Gastroesophageal sphincter (tissue), 3 donors: Measurements from ENCODE around the gene HPS3.

Experiments used
- POLR2A ChIP-seq, 2 donors: fragments of 450-650 bp; IDR thresholded peaks; one replicate each; pipeline ENCODE4 v1.6.1; 2017; ENCODE audit warnings: antibody characterized with exemption in 2 of 2, mild to moderate bottlenecking in 2 of 2, moderate library complexity in 1 of 2
- TF ChIP-seq, protein P1 (sequence below), 4 experiments: fragments of 200-600 bp in 2 of 4; fragments of 450-650 bp in 2 of 4; sonication (generic) in 1 of 4; IDR thresholded peaks; one replicate each; pipeline ENCODE4 v1.5.1; 2017 to 2019; ENCODE audit warnings: antibody characterized with exemption in 4 of 4, mild to moderate bottlenecking in 2 of 4, moderate library complexity in 2 of 4

DNA sequence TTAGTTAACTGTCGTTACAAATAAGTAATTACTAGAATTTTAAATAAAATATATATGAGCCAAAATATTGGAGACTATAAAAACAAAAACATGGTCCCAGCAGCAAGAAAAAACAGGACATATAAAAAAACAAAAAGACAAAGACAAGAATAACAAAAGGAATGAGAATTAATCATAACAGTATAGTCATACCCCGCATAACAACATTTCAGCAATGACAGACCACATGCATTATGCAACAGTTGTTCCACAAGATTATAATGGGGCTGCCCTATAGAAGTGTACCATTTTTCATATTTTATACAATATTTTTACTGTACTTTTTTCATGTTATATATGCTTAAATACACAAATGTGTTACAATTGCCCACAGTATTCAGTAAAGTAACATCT, 48.7 kb upstream of the HPS3 start:
- TF ChIP-seq POLR2A (IDR thresholded peaks at IDR 0.05) = no peak
- TF ChIP-seq, protein P1, sequence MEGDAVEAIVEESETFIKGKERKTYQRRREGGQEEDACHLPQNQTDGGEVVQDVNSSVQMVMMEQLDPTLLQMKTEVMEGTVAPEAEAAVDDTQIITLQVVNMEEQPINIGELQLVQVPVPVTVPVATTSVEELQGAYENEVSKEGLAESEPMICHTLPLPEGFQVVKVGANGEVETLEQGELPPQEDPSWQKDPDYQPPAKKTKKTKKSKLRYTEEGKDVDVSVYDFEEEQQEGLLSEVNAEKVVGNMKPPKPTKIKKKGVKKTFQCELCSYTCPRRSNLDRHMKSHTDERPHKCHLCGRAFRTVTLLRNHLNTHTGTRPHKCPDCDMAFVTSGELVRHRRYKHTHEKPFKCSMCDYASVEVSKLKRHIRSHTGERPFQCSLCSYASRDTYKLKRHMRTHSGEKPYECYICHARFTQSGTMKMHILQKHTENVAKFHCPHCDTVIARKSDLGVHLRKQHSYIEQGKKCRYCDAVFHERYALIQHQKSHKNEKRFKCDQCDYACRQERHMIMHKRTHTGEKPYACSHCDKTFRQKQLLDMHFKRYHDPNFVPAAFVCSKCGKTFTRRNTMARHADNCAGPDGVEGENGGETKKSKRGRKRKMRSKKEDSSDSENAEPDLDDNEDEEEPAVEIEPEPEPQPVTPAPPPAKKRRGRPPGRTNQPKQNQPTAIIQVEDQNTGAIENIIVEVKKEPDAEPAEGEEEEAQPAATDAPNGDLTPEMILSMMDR (IDR thresholded peaks at IDR 0.05) = no peak
